ENCODE results near the gene NCSTN. TPM values are rescaled to one million over a fixed set of nuclear protein-coding genes. Genes with fewer than 3 reads are reported as not detected.

The NCSTN gene
- total RNA-seq, 1 experiment from 2014 or later = 67.8 TPM

GRCh38 chr1:160399544-160400222 is 56.5 kb downstream of the NCSTN start:
- Histone ChIP-seq H3K18ac (ENCODE audit: insufficient read length, low read depth, low read length) (peak overlapping the region; percentile 41), H4K20me1 (ENCODE audit: control insufficient read depth, insufficient read depth, insufficient read length) (no peaks in the 10 kb centered on the region), H4K8ac (replicated peaks; ENCODE audit: insufficient read length, low read depth, low read length) (no peak overlapping the region), H4K5ac (ENCODE audit: insufficient read length, low read depth, low read length) (no peak overlapping the region), H3T11ph (ENCODE audit: low read length) (no peak overlapping the region), H2AFZ (ENCODE audit: low read length) (no peak overlapping the region), H3K9me3 (ENCODE audit: control insufficient read depth, low read depth, low read length) (no peaks in the 10 kb centered on the region), H2BK15ac (ENCODE audit: low read depth, low read length) (no peak overlapping the region), H3K4me1 (ENCODE audit: insufficient read depth, low read length) (peaks cover 23% of the 10 kb centered on the region; the same call in 1 of the 2 replicates), H3K4ac (ENCODE audit: low read depth, low read length) (no peak overlapping the region), H3K14ac (ENCODE audit: insufficient read depth, low read length) (peak overlapping the region; percentile 80; the same call in 1 of the 2 replicates), H3K27ac (ENCODE audit: insufficient read length, low read depth, low read length) (no peak overlapping the region), H4K91ac (ENCODE audit: insufficient read length, low read depth, low read length) (no peak overlapping the region), H3K23me2 (ENCODE audit: insufficient read length, low read depth, low read length, poor library complexity, severe bottlenecking) (peaks cover 17% of the 10 kb centered on the region), H3K79me1 (ENCODE audit: insufficient read depth, low read depth, low read length, poor library complexity, severe bottlenecking) (no peaks in the 10 kb centered on the region), H3K9ac (ENCODE audit: extremely low read depth, insufficient read length, low read length) (peak overlapping the region; percentile 28), H3K4me2 (ENCODE audit: insufficient read depth, insufficient read length, low read length) (peak overlapping the region; percentile 74), H2BK20ac (ENCODE audit: low read depth, low read length, poor library complexity, severe bottlenecking) (peak overlapping the region; percentile 76), H2BK120ac (ENCODE audit: low read depth, low read length, poor library complexity, severe bottlenecking) (no peak overlapping the region), H2BK12ac (ENCODE audit: insufficient read length, low read depth, low read length) (peak overlapping the region; percentile 15), H2AK5ac (ENCODE audit: insufficient read length, low read length) (no peak overlapping the region), H2BK5ac (ENCODE audit: insufficient read length, low read length) (no peak overlapping the region), H3K23ac (ENCODE audit: insufficient read length, low read depth, low read length) (no peak overlapping the region), H3K56ac (ENCODE audit: insufficient read length, low read depth, low read length) (no peak overlapping the region), H3K79me2 (ENCODE audit: insufficient read depth, low read length) (peaks cover 18% of the 10 kb centered on the region; the same call in 1 of the 2 replicates), H3K27me3 (ENCODE audit: insufficient read depth, low read length) (no peaks in the 10 kb centered on the region)
- DNase-seq = no peak
- peak overlapping the region; percentile 60 to 78 for H3K4me3 Mint-ChIP-seq
- peaks cover 0 to 3% (median 0%) of the 10 kb centered on the region in 3 experiments; a peak in 1 of 7 replicates for H3K36me3 Mint-ChIP-seq (ENCODE audit: insufficient read depth in 1 of 3, low read depth in 3 of 3)
- H3K27ac Mint-ChIP-seq = peak overlapping the region; percentile 87 to 97 (median 93); a peak in 6 of 7 replicates
- peaks cover 47% of the 10 kb centered on the region in 2 experiments for H3K4me1 Mint-ChIP-seq
- no CpG with 5 or more reads among the region's 17 CpGs for WGBS (ENCODE audit: extremely low coverage, insufficient read length, low lambda C conversion rate)
- no peak; the same call in 2 of the 3 replicates for TF ChIP-seq CTCF (conservative IDR thresholded peaks at IDR 0.05)
- H3K27me3 Mint-ChIP-seq (ENCODE audit: low read depth) = no peaks in the 10 kb centered on the region; the same call in 1 of the 2 replicates
- H3K9me3 Mint-ChIP-seq = no peaks in the 10 kb centered on the region

Measured in H9 (cell line).